Stimulated activated CD8-positive, alpha-beta memory T cell treated with anti-CD3 and anti-CD28 coated beads, Interleukin-12 subunit alpha, Interleukin-12 subunit beta, amount 100 ng/mL, for 24 hours (primary cell): Measurements from ENCODE around the gene AOPEP.

Experiments
- DNase-seq: peaks from one replicate; pipeline ENCODE4 v3.0.0-alpha.2; 2020; ENCODE audit errors: extremely low read depth

Gene AOPEP

DNA sequence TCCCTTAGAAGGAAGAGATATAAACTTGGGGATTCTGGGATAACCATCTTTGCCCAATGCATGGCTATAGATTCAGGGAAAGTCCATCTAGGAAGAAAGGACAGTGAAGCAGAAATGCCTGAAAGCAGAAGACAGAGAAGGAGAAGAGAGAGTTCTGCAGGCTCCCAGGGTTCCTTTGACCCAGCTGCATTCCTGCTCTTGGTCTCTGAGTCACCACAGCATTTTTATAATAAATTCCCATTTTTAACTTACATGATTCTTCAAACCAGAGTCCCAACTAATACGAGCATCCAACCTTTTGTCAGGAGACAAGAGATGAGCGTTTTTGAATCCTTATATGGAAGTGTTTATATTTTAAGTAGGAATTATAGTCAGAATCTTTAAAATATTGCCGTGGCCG, 12.0 kb upstream of the AOPEP start:
- DNase-seq: no peak

DNA sequence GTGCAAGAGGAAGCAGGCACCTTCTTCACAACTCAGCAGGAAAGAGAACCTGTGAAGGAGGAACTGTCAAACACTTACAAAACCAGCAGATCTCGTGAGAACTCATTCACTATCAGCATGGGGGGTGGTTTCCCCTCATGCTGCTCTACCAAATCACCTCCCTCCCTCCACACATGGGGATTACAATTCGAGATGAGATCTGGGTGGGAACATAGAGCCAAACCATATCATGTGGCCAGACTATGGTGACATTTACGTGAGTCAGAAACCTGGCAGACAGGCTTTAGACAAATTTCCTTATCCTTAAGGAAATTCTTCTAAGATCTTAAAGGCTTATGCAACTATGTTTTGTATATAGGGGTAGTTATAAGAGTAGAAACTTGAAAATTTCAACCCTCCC, 8.7 kb upstream of the AOPEP start:
- no peak for DNase-seq

GRCh38 chr9:94718936-94719335, 7.6 kb upstream of the AOPEP start:
- DNase-seq: no peak

GRCh38 chr9:94719878-94720277, 6.6 kb upstream of the AOPEP start:
- no peak for DNase-seq

- no peak for DNase-seq
Measured at GRCh38 chr9:94720846-94721549, 5.5 kb upstream of the AOPEP start.

DNA sequence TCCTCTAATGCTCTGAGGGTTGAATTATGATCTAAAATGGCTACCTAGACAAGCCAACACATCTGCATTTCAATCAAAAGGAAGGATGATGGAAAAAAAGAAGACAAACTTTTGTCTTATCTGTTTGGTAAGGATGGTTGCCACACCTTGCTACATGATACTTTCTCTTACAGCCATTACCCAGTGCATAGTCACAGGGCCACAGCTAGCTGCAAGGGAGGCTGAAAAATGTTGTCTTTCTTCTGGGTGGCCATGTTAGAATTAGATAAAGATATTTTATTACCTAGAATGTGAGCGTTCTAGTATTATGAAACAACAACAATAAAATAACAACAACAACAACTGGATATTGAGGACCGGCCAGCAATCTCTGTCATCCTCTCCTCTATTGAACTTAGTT, 4.7 kb upstream of the AOPEP start:
- DNase-seq: no peak

DNA sequence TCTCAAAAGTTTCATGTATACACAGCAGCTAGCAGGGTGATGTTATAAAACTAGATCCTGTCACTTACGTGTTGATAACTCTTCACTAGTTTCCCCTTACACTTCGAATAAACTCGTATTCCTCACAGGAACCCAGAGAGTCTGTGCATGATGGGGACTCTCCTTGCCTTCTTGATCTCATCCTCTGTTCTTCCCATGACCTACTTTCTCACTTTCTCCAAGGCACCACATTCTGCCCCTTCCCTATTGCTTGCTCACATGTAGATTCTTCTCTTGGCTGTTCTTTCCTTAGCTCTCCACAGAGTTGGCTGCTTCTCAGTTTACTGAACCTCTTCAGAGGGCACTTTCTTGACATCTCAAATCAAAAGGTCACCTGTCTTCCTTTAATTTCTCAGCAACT, 1.2 kb upstream of the AOPEP start:
- no peak for DNase-seq

GRCh38 chr9:94728719-94729118, 2.2 kb downstream of the AOPEP start:
- no peak for DNase-seq

DNA sequence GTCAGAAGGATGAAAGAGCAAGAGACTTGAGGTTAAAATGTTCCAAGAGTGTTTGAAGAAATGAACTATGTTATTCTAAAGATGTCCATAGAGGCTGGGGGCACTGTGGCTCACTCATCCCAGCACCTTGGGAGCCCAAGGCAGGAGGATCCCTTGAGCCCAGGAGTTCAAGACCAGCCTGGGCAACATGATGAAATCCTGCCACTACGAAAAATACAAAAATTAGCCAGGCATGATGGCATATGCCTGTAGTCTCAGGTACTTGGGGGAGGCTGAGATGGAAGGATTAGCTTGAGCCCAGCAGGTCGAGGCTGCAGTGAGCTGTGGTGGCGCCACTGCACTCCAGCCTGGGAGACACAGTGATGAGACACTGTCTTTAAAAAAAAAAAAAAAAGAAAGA, 2.7 kb downstream of the AOPEP start:
- no peak for DNase-seq

DNA sequence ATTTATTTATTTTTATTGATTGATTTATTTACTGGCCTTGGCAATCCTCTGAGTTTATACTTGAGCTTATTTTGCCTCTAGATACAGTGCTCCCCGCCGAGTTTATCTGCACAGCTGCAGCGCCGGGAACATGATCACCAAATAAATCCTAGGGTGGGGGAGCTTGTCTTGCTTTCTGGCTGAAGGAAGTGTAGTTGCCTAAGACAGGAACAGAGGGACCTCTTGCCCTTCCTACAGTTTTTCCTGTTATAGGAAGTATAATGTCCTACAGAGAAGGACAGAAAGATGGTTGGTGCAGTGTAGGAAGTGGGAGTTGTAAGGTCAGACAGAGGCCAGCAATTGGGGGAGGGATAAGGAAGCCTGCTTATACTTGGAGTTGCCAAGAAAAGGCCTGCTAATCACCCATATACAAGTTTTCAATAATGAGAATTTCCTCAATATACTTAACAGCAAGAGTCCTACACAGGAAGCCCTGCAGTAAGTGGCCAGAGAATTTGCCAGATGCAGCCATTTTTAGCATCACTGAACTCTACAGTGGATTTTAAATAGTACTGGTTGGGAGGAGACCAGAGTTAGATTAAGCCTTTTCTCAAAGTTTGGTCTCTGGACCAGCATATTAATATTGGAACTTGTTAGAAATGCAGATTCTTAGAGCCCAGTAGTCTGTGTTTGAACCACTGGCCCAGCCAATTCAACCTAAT, 7.7 kb downstream of the AOPEP start:
- no peak for DNase-seq

DNA sequence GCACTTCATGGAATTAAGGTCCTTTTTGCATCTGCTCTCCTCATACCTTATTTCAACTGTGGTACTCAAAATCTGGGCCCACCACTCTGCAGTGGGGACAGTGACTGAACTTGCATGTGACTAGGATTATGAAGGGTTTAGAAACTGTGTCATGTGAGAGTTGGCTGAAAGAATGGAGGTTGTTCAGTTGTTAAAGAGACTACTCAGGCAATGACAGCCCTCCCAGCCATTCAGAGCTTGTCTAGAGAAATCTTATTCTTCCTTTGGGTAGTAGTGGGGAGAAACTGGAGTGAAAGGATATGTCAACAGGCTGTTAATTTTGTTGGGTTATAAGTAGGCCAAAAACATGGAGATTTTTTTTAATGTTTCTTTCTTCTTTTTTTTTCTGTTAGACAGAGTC, 10.3 kb downstream of the AOPEP start:
- DNase-seq: no peak

- DNase-seq: no peak
Measured at GRCh38 chr9:94740145-94740840, 13.8 kb downstream of the AOPEP start.

DNA sequence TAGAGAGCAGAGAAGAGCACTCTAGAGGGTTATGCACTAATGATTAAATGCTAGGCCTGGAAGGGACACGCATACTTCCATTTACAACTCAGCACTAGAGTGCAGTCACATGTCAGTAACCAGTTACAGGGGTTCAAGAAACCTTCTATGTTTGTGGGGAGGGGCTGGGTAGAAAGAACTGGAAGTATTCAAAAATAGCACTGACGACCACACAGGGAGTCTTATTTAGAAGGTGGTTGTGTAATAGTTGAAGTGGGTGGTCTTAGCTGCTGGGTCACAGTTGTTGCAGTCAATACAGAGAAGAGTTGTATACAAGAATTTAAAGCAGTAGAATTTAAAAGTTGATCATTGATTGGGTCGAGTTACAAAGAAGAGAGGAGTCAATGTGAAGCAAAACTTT, 15.4 kb downstream of the AOPEP start:
- DNase-seq: no peak

DNA sequence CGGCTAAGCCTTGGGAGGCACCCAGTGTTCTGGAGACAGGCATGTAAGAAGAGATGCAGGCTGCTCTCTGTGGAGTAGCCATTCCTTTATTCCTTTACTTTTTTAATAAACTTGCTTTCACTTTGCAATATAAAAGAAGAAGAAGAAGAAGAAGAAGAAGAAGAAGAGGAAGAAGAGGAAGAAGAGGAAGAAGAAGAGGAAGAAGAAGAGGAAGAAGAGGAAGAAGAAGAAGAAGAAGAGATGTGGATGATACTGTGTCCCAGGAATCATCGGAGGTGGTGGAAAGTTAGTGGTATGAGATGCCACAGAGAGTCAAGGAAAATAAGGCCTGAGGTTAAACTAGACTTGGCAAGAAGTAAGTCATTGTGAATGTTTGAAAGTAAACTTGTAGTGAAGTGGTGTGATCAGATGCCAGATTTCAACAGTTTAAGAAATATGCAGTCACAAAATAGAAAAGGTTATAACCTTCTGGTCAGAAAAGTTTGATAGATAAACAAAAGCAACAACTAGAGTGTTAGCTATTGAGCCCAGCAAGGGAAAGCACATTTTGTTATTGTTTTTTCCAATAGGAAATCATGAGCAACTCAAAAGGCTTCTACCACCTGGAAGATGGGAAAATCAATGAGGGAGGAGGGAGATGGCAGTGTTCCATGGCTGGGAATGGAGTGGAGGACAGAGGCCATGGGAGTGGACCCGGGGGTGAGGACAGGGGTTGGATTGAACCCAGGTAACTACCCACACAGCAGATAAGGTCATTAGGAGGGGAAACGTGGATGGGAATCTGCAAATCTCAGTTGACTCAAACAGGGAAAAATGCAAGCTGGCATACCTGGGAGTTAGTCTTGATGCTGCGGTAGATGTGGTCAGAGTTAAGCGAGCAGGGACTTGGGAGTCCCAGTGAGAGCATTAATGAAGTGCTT, 16.8 kb downstream of the AOPEP start:
- no peak for DNase-seq

GRCh38 chr9:94745806-94746540, 19.5 kb downstream of the AOPEP start:
- DNase-seq: no peak

GRCh38 chr9:94746541-94747370, 20.3 kb downstream of the AOPEP start:
- no peak for DNase-seq

- DNase-seq: no peak
Measured at GRCh38 chr9:94754976-94755475, 28.5 kb downstream of the AOPEP start.

DNA sequence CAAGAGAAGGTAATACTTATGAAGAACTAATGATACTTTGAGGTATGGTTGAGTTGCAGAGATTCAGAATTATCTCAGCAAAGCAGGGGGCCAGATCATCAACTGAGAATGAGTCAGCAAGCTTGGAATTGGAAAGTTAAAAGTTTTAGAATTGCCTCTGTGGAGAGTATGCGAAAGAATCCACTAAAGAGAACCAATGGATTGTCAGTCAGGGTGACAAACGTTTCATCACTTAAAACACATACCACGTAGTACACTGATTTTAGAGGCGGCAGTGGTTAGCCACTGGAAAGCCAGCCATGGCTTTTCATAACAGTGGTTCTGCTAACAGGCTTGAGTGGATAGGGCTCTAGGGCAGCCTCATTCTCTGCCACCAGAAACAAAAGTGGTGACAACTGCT, 30.7 kb downstream of the AOPEP start:
- DNase-seq: no peak

GRCh38 chr9:94758031-94758430, 31.5 kb downstream of the AOPEP start:
- no peak for DNase-seq

DNA sequence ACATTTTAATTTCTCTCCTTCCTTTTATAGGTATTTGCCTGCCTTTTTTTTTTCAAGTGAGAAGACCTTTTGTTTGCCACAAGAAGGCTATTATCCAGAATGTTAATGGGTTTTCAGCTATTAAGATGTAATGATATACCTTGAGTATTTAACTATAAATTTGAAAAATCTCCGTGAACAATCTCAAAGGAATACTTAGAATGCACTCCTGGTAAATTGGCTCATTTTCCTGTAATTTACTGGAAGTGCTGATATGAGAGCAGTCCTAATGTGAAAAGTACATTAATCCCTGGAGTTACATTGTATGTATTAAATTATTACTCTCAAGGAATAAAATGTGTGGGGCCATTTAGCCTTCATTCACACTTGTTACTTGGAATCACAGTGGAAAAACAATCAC, 32.4 kb downstream of the AOPEP start:
- no peak for DNase-seq
